Fibroblast of villous mesenchyme (primary cell): ENCODE data around the gene SYNM. TPM values are rescaled to one million over a fixed set of nuclear protein-coding genes. Genes with fewer than 3 reads are reported as not detected.

Source experiments
- DNase-seq: peaks from one replicate; pipeline ENCODE4 v3.0.0-alpha.2; 2010; ENCODE audit warnings: low read depth
- H3K4me3 ChIP-seq: 2 replicates; pipeline ENCODE4 v1.5.1; 2011; ENCODE audit warnings: low read depth, mild to moderate bottlenecking, low read length
- CTCF ChIP-seq: IDR thresholded peaks from 2 replicates; pipeline ENCODE4 v1.5.1; 2012; ENCODE audit warnings: low read depth, mild to moderate bottlenecking, low read length; ENCODE audit not compliant: insufficient read depth
- total RNA-seq: library from RNA; depleted of rRNA; stranded (reverse); fragments of >200 nt; gene quantifications from 2 replicates; pipeline ENCODE4 v1.2.3, GENCODE V29; 2012

The SYNM gene
- total RNA-seq, 1 donor, result 5.6 TPM

GRCh38 chr15:99126131-99126588 is 21.3 kb downstream of the SYNM start:
- no peak for TF ChIP-seq CTCF
- no peak for DNase-seq
- H3K4me3 ChIP-seq, result no peak overlapping the region

GRCh38 chr15:99126930-99127329 is 22.1 kb downstream of the SYNM start:
- H3K4me3 ChIP-seq, result no peak overlapping the region
- no peak for DNase-seq
- no peak for TF ChIP-seq CTCF

- no peak for TF ChIP-seq CTCF
- no peak overlapping the region for H3K4me3 ChIP-seq
- DNase-seq, result no peak
These were observed 22.9 kb downstream of the SYNM start for GRCh38 chr15:99127773-99128172.

- no peak overlapping the region for H3K4me3 ChIP-seq
- no peak for TF ChIP-seq CTCF
- DNase-seq, result no peak
These were observed 23.5 kb downstream of the SYNM start for GRCh38 chr15:99128411-99128810.

- DNase-seq, result no peak
- no peak overlapping the region for H3K4me3 ChIP-seq
- TF ChIP-seq CTCF, result no peak
These were observed 24.8 kb downstream of the SYNM start for GRCh38 chr15:99129644-99130043.

- no peak for DNase-seq
- no peak overlapping the region for H3K4me3 ChIP-seq
- no peak for TF ChIP-seq CTCF
These were observed 25.4 kb downstream of the SYNM start for GRCh38 chr15:99130314-99130713.

GRCh38 chr15:99130765-99131440 is 26.0 kb downstream of the SYNM start:
- H3K4me3 ChIP-seq, result no peak overlapping the region
- TF ChIP-seq CTCF, result no peak
- no peak for DNase-seq
